A673 (cell line): Measurements from ENCODE around the gene SPDYE2B.
"Not testable (repeated sequence)": the region's sequence is repeated elsewhere in the genome, so short reads cannot be mapped to it uniquely, and the experiment has no call there.

Experiments used
- EZH2 ChIP-seq: fragments of 200-600 bp; sonication (generic); IDR thresholded peaks from 2 replicates; pipeline ENCODE4 v1.6.1; 2017; ENCODE audit warnings: borderline replicate concordance, low read depth, mild to moderate bottlenecking, mixed read lengths, antibody characterized with exemption, low read length; ENCODE audit not compliant: poor library complexity, severe bottlenecking
- TF ChIP-seq, protein P1 (sequence below): fragments of 300-800, 200-600 bp; sonication (generic); conservative IDR thresholded peaks from 2 replicates; pipeline ENCODE4 v1.5.1; 2017; ENCODE audit warnings: low read depth, mild to moderate bottlenecking, antibody characterized with exemption, low read length, moderate library complexity, mixed read lengths

DNA sequence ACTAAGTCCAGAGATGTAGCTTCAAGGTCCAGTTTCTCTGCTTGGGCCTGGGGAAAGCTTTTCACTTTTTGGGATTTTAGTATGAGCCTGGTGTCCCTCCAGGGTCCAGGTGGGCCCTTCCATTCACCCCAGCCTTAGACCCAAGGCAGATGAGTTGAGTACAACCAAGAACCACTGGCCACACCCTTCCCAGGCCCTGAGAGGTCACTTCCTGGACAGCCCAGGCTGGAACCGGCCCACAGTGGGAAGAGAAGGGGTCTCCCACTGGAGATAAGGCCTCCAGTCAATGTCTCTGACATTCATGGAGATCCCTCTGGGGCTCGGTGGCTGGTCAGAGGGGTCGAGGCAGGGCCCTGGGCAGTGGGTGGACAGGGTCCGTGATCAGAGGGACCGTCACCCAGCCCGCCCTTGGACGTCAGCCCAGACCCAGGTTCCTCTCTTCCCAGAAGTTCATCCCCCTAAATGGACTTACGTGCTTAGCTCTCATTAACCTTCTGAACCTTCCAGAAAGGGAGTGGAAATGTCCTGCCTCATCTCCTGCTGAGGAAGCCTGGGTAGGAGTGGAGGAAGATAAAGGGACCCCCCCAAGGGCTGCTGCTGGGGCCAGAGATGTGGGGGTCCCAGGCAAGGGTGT, 22.7 kb upstream of the SPDYE2B start:
- TF ChIP-seq, protein P1, sequence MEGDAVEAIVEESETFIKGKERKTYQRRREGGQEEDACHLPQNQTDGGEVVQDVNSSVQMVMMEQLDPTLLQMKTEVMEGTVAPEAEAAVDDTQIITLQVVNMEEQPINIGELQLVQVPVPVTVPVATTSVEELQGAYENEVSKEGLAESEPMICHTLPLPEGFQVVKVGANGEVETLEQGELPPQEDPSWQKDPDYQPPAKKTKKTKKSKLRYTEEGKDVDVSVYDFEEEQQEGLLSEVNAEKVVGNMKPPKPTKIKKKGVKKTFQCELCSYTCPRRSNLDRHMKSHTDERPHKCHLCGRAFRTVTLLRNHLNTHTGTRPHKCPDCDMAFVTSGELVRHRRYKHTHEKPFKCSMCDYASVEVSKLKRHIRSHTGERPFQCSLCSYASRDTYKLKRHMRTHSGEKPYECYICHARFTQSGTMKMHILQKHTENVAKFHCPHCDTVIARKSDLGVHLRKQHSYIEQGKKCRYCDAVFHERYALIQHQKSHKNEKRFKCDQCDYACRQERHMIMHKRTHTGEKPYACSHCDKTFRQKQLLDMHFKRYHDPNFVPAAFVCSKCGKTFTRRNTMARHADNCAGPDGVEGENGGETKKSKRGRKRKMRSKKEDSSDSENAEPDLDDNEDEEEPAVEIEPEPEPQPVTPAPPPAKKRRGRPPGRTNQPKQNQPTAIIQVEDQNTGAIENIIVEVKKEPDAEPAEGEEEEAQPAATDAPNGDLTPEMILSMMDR, result not testable (repeated sequence)
- not testable (repeated sequence) for TF ChIP-seq EZH2
